ENCODE results near the gene IGF2. TPM values are rescaled to one million over a fixed set of nuclear protein-coding genes. Genes with fewer than 3 reads are reported as not detected.

Gene IGF2
- total and polyA plus RNA-seq, 2 donors (not counting 1 experiment from before 2014, with no cell fraction given) = not detected

DNA sequence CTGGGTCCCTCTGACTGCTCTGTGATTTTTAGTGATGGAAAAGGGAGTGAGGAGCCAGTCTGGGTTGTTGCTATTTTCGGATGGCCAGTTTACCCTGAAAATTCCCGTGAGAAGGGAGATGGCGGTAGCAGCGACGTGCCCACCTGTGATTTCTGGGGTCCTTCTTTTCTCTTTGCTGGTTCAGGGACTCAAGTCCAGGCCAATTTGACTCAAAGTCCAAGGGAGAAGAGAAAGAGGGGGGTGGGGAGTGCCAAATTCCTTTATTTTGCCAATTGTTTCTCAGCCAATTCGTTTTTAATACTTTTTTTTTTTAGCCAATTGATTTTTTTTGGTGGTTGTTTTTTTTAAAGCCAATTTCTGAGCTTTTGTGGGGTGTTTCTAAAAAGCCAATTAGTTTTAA is 6.9 kb downstream of the IGF2 start:
- H3K9me3 Mint-ChIP-seq (ENCODE audit: insufficient read depth) = peaks cover 4% of the 10 kb centered on the region
- 80% methylated on average over 5 of the region's 6 CpGs for WGBS (ENCODE audit: insufficient coverage)
- intact Hi-C loops (cut with micrococcal nuclease) = no loop called here
- POLR2A ChIA-PET = no interaction called here
- Histone ChIP-seq H2AFZ (ENCODE audit: insufficient read depth, low read depth, low read length, poor library complexity, severe bottlenecking) (no peak overlapping the region), H3K4me3 (ENCODE audit: control extremely low read depth in 1 of 5, extremely low read depth in 1 of 5, insufficient read depth in 1 of 5, low read depth in 2 of 5, low read length in 4 of 5) (no peak overlapping the region), H4K20me1 (ENCODE audit: control insufficient read depth, insufficient read depth, low read length, poor library complexity, severe bottlenecking) (no peaks in the 10 kb centered on the region), H3K4me2 (replicated peaks; ENCODE audit: low read depth, low read length, poor library complexity, severe bottlenecking) (no peak overlapping the region), H3K79me2 (ENCODE audit: control insufficient read depth, insufficient read depth, low read length) (no peaks in the 10 kb centered on the region), H3K36me3 (replicated peaks in 1 of 2; ENCODE audit: control extremely low read depth in 1 of 2, control insufficient read depth in 1 of 2, extremely low read depth in 1 of 2, insufficient read depth in 2 of 2, low read length in 1 of 2) (no peaks in the 10 kb centered on the region), H3K9me3 (ENCODE audit: control extremely low read depth in 1 of 3, control insufficient read depth in 2 of 3, insufficient read depth in 1 of 3, low read length in 2 of 3) (peaks cover 0 to 3% (median 0%) of the 10 kb centered on the region in 3 donors), H3K4me1 (ENCODE audit: control insufficient read depth in 2 of 2, insufficient read depth in 2 of 2, low read length in 2 of 2) (peaks cover 3% of the 10 kb centered on the region in 2 donors), H3K27ac (ENCODE audit: low read length in 2 of 2) (no peak overlapping the region), H3K9ac (ENCODE audit: low read length) (no peak overlapping the region), H3K27me3 (replicated peaks in 1 of 4; ENCODE audit: control extremely low read depth in 1 of 4, control insufficient read depth in 3 of 4, insufficient read depth in 4 of 4, low read length in 3 of 4) (peaks cover 0 to 40% (median 6%) of the 10 kb centered on the region in 4 experiments)
- peaks cover 30% of the 10 kb centered on the region for H3K27me3 Mint-ChIP-seq
- H3K4me3 Mint-ChIP-seq = no peak overlapping the region
- no peak overlapping the region for H3K27ac Mint-ChIP-seq
- CTCF ChIA-PET = no interaction called here
- TF ChIP-seq, protein P1, sequence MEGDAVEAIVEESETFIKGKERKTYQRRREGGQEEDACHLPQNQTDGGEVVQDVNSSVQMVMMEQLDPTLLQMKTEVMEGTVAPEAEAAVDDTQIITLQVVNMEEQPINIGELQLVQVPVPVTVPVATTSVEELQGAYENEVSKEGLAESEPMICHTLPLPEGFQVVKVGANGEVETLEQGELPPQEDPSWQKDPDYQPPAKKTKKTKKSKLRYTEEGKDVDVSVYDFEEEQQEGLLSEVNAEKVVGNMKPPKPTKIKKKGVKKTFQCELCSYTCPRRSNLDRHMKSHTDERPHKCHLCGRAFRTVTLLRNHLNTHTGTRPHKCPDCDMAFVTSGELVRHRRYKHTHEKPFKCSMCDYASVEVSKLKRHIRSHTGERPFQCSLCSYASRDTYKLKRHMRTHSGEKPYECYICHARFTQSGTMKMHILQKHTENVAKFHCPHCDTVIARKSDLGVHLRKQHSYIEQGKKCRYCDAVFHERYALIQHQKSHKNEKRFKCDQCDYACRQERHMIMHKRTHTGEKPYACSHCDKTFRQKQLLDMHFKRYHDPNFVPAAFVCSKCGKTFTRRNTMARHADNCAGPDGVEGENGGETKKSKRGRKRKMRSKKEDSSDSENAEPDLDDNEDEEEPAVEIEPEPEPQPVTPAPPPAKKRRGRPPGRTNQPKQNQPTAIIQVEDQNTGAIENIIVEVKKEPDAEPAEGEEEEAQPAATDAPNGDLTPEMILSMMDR (IDR thresholded peaks at IDR 0.05) = no peak
- TF ChIP-seq EZH2 (IDR thresholded peaks at IDR 0.05; ENCODE audit: borderline replicate concordance, insufficient read depth, low read depth, low read length, poor library complexity, severe bottlenecking) = no peak
- DNase-seq = no peak
- H3K4me1 Mint-ChIP-seq = peaks cover 3% of the 10 kb centered on the region
- ATAC-seq (ENCODE audit: low read depth) = no peak

DNA sequence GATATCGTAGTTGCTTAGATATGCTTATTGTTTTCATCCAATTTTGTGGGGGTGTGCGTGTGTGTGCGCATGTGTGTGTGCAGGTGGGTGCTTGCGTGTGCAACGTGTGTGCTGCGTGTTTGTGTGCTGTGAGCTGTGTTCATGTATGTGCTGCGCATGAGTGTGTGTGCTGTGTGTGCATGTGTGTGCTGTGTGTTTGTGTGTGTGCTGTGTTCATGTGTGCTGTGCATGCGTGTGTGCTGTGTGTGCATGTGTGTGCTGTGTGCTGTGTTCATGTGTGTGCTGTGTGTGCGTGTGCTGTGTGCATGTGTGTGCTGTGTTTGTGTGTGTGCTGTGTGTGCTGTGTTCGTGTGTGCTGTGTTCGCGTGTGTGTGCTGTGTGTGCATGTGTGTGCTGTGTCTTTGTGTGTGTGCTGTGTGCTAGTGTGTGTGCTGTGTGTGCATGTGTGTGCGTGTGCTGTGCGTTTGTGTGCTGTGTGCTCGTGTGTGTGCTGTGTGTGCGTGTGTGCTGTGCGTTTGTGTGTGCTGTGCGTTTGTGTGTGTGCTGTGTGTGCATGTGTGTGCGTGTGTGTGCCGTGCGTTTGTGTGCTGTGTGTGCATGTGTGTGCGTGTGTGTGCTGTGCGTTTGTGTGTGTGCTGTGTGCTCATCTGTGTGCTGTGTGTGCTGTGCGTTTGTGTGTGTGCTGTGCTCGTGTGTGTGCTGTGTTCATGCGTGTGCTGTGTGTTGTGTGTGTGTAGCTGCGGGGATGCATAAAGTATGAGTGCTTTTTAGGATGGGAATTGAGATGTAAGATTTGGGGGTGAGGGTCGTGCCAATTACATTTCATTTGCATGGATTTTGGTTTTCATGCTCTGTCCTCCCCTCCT is 7.6 kb downstream of the IGF2 start:
- Mint-ChIP-seq H3K4me3 (no peak overlapping the region), H3K27me3 (peaks cover 28% of the 10 kb centered on the region), H3K4me1 (peaks cover 2% of the 10 kb centered on the region), H3K27ac (no peak overlapping the region), H3K9me3 (ENCODE audit: insufficient read depth) (peaks cover 4% of the 10 kb centered on the region)
- 90% methylated on average over 28 of the region's 28 CpGs for WGBS (ENCODE audit: insufficient coverage)
- Histone ChIP-seq H3K4me1 (ENCODE audit: control insufficient read depth in 2 of 2, insufficient read depth in 2 of 2, low read length in 2 of 2) (no peaks in the 10 kb centered on the region), H2AFZ (ENCODE audit: insufficient read depth, low read depth, low read length, poor library complexity, severe bottlenecking) (no peak overlapping the region), H3K4me2 (replicated peaks; ENCODE audit: low read depth, low read length, poor library complexity, severe bottlenecking) (no peak overlapping the region), H3K79me2 (ENCODE audit: control insufficient read depth, insufficient read depth, low read length) (no peaks in the 10 kb centered on the region), H3K4me3 (ENCODE audit: control extremely low read depth in 1 of 5, extremely low read depth in 1 of 5, insufficient read depth in 1 of 5, low read depth in 2 of 5, low read length in 4 of 5) (no peak overlapping the region), H3K27ac (ENCODE audit: low read length in 2 of 2) (no peak overlapping the region), H3K9ac (ENCODE audit: low read length) (no peak overlapping the region), H3K36me3 (replicated peaks in 1 of 2; ENCODE audit: control extremely low read depth in 1 of 2, control insufficient read depth in 1 of 2, extremely low read depth in 1 of 2, insufficient read depth in 2 of 2, low read length in 1 of 2) (no peaks in the 10 kb centered on the region), H4K20me1 (ENCODE audit: control insufficient read depth, insufficient read depth, low read length, poor library complexity, severe bottlenecking) (no peaks in the 10 kb centered on the region), H3K9me3 (ENCODE audit: control extremely low read depth in 1 of 3, control insufficient read depth in 2 of 3, insufficient read depth in 1 of 3, low read length in 2 of 3) (no peaks in the 10 kb centered on the region), H3K27me3 (replicated peaks in 1 of 4; ENCODE audit: control extremely low read depth in 1 of 4, control insufficient read depth in 3 of 4, insufficient read depth in 4 of 4, low read length in 3 of 4) (peaks cover 0 to 34% (median 3%) of the 10 kb centered on the region in 4 experiments)
- CTCF ChIA-PET = no interaction called here
- DNase-seq (no peak), ATAC-seq (ENCODE audit: low read depth) (no peak)
- no peak for TF ChIP-seq EZH2 (IDR thresholded peaks at IDR 0.05; ENCODE audit: borderline replicate concordance, insufficient read depth, low read depth, low read length, poor library complexity, severe bottlenecking)
- TF ChIP-seq, protein P1 (IDR thresholded peaks at IDR 0.05) = no peak
- intact Hi-C loops (cut with micrococcal nuclease) = no loop called here
- POLR2A ChIA-PET = no interaction called here

Data from B cell (primary cell).